A673 (cell line): ENCODE measurements around the gene RGS1. TPM values are rescaled to one million over a fixed set of nuclear protein-coding genes. Genes with fewer than 3 reads are reported as not detected.

Experiments used
- BruUV-seq: library from RNA; stranded (reverse); fragments of 400-500 nt; replicated peaks from 2 replicates; lab custom pipeline; 2021; lab: Mats Ljungman, UMichigan
- CTCF ChIA-PET: fragments of 300-600 bp; sonication (Branson Sonifier 250); formaldehyde crosslinking; loops from one replicate; lab custom pipeline; 2022; ENCODE audit warnings: antibody characterized with exemption; lab: Charles Lee
- POLR2A ChIA-PET: fragments of 300-600 bp; sonication (Branson Sonifier 250); formaldehyde crosslinking; loops from one replicate; lab custom pipeline; 2022; ENCODE audit warnings: antibody characterized with exemption; ENCODE audit not compliant: low non-redundant PET; lab: Charles Lee
- DNase-seq: peaks from one replicate; pipeline ENCODE4 v3.0.0-alpha.2; 2015; ENCODE audit warnings: low spot score
- H3K27ac ChIP-seq: fragments of 200-600 bp; sonication (generic); 2 replicates; pipeline ENCODE4 v1.5.1; 2016; ENCODE audit warnings: mixed run types, low read depth, mild to moderate bottlenecking, mixed read lengths, antibody characterized with exemption, low read length; ENCODE audit not compliant: poor library complexity, severe bottlenecking
- H3K27me3 ChIP-seq: fragments of 200-600 bp; sonication (generic); replicated peaks from 2 replicates; pipeline ENCODE4 v1.6.1; 2017; ENCODE audit warnings: mixed run types, low read depth, mild to moderate bottlenecking, mixed read lengths, antibody characterized with exemption, low read length; ENCODE audit not compliant: insufficient read depth, poor library complexity
- H3K36me3 ChIP-seq: fragments of 200-600 bp; sonication (generic); 2 replicates; pipeline ENCODE4 v1.6.1; 2016; ENCODE audit warnings: mixed run types, mild to moderate bottlenecking, mixed read lengths, antibody characterized with exemption, low read length; ENCODE audit not compliant: insufficient read depth, poor library complexity, severe bottlenecking
- H3K4me1 ChIP-seq: fragments of 200-600 bp; sonication (generic); 2 replicates; pipeline ENCODE4 v1.6.1; 2017; ENCODE audit warnings: mixed run types, mild to moderate bottlenecking, mixed read lengths, antibody characterized with exemption, low read length; ENCODE audit not compliant: insufficient read depth, poor library complexity, severe bottlenecking
- H3K4me3 ChIP-seq: fragments of 200-600 bp; sonication (generic); 2 replicates; pipeline ENCODE4 v1.5.1; 2016; ENCODE audit warnings: low read depth, mixed run types, mild to moderate bottlenecking, mixed read lengths, low read length; ENCODE audit not compliant: poor library complexity, severe bottlenecking
- H3K9me3 ChIP-seq: fragments of 200-600 bp; sonication (generic); 2 replicates; pipeline ENCODE4 v1.6.1; 2016; ENCODE audit warnings: mixed run types, low read depth, mild to moderate bottlenecking, mixed read lengths, antibody characterized with exemption, low read length; ENCODE audit not compliant: poor library complexity, severe bottlenecking
- EZH2 ChIP-seq: fragments of 200-600 bp; sonication (generic); IDR thresholded peaks from 2 replicates; pipeline ENCODE4 v1.6.1; 2017; ENCODE audit warnings: borderline replicate concordance, low read depth, mild to moderate bottlenecking, mixed read lengths, antibody characterized with exemption, low read length; ENCODE audit not compliant: poor library complexity, severe bottlenecking
- intact Hi-C: fragments of 100-400 bp; cut with micrococcal nuclease; formaldehyde crosslinking; loops from one replicate; pipeline ENCODE4 v1.10.0; 2022; ENCODE audit not compliant: unreplicated experiment
- total RNA-seq: library from RNA; stranded (reverse); gene quantifications from 2 replicates; pipeline ENCODE4 v1.2.3, GENCODE V29; 2021
- TF ChIP-seq, protein P1 (sequence below): fragments of 300-800, 200-600 bp; sonication (generic); conservative IDR thresholded peaks from 2 replicates; pipeline ENCODE4 v1.5.1; 2017; ENCODE audit warnings: low read depth, mild to moderate bottlenecking, antibody characterized with exemption, low read length, moderate library complexity, mixed read lengths

RGS1 gene
- total RNA-seq, 1 experiment from 2014 or later: not detected

DNA sequence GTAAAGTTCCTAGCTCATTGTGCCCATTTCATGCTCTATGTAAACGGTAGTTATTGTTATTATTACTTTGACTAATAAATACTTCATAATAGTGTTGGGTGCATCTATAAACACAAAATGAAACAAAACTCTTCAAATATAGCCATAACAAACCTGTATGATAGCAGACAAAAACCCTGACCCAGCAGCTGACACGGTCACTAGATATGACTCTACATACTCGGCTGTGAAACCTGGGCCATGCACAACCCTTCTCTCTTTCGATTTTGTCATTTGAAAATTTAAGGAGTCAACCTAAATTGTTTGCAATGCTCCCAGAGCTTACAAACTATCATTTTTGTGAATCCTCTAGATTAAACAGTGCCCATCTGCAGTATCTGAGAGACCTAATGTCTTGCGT lies 52.3 kb downstream of the RGS1 start:
- TF ChIP-seq, protein P1, sequence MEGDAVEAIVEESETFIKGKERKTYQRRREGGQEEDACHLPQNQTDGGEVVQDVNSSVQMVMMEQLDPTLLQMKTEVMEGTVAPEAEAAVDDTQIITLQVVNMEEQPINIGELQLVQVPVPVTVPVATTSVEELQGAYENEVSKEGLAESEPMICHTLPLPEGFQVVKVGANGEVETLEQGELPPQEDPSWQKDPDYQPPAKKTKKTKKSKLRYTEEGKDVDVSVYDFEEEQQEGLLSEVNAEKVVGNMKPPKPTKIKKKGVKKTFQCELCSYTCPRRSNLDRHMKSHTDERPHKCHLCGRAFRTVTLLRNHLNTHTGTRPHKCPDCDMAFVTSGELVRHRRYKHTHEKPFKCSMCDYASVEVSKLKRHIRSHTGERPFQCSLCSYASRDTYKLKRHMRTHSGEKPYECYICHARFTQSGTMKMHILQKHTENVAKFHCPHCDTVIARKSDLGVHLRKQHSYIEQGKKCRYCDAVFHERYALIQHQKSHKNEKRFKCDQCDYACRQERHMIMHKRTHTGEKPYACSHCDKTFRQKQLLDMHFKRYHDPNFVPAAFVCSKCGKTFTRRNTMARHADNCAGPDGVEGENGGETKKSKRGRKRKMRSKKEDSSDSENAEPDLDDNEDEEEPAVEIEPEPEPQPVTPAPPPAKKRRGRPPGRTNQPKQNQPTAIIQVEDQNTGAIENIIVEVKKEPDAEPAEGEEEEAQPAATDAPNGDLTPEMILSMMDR: no peak
- no peak for TF ChIP-seq EZH2
- peaks cover 8% of the 10 kb centered on the region for H3K4me1 ChIP-seq
- DNase-seq: no peak
- no TSS peak for BruUV-seq
- intact Hi-C loops: no loop called here
- no peak overlapping the region for H3K4me3 ChIP-seq
- ChIA-PET POLR2A (interaction anchor here (0.6 kb wide), 1 partner anchor 655 kb away, joined by 4 read pairs; no protein-coding TSS in a partner anchor), CTCF (no interaction called here)
- H3K27me3 ChIP-seq: peaks cover 28% of the 10 kb centered on the region
- H3K9me3 ChIP-seq: no peaks in the 10 kb centered on the region
- H3K27ac ChIP-seq: no peak overlapping the region
- no peaks in the 10 kb centered on the region for H3K36me3 ChIP-seq

DNA sequence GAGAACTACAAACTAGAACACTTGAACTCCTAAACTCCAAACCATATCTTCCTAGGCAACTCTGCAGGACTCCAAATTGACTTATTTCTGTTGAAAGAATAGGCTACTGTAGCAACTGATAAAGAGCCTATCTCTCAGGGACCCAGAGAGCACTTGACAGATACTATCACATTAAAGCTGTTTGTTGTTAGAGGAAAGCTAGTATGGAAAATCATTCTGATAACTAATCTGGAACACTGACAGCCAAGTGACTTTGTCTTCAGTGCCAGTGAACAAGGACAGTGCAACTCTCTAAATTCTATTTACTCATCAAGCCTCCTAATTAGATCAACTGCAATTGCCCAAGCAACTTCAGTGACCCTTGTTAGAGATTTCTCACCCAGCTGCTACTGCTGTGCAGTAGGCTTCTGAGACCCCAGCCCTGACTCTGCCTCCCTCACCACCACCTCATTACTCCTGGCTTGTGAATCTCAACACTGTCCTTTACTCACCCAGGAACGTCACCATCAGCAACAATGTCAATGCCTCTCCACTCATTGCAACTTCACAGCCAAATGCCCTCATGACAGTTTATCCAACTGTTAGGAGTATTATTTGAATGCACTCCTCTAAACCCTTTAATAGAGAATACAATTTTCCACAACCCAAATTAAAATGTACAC lies 53.0 kb downstream of the RGS1 start:
- BruUV-seq: no TSS peak
- Histone ChIP-seq H3K9me3 (no peaks in the 10 kb centered on the region), H3K27ac (no peak overlapping the region), H3K27me3 (peaks cover 34% of the 10 kb centered on the region), H3K4me3 (no peak overlapping the region), H3K4me1 (peaks cover 8% of the 10 kb centered on the region), H3K36me3 (no peaks in the 10 kb centered on the region)
- no peak for DNase-seq
- TF ChIP-seq EZH2: no peak
- TF ChIP-seq, protein P1: no peak
- intact Hi-C loops: no loop called here
- ChIA-PET CTCF (no interaction called here), POLR2A (no interaction called here)

DNA sequence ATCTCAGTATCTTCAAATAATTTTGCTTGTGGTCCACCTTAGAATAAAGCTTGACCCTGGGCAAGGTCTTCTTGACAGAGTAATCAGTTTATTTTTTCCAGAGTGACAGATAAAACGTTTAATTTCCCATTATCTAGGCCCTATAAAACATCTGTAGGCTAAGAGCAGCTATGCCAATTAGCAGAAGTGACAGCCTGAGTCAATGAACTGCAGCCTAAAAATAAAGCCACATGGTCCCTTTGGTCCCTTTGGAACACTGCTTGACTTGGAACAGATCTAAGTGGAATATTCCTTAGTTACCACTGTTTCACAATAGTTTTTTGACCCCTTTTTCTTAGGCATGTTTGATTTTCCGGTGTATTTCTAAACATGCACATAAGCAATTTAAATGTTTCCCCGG lies 54.0 kb downstream of the RGS1 start:
- Histone ChIP-seq H3K9me3 (no peaks in the 10 kb centered on the region), H3K27ac (no peak overlapping the region), H3K36me3 (no peaks in the 10 kb centered on the region), H3K4me3 (no peak overlapping the region), H3K27me3 (peaks cover 39% of the 10 kb centered on the region), H3K4me1 (peaks cover 8% of the 10 kb centered on the region)
- intact Hi-C loops: no loop called here
- ChIA-PET CTCF (no interaction called here), POLR2A (no interaction called here)
- BruUV-seq: no TSS peak
- TF ChIP-seq, protein P1: no peak
- no peak for TF ChIP-seq EZH2
- DNase-seq: no peak

Other genes starting within 250 kb of the RGS1 start
- 0.09 TPM in 1 of 2 replicates, not detected in the other for gene RGS13, start 60.4 kb downstream of the RGS1 start, total RNA-seq
- gene RGS2, start 233.3 kb downstream of the RGS1 start, total RNA-seq: 24.2 and 24.7 TPM in 2 replicates